HepG2 (cell line): ENCODE results near the gene APOC1. TPM values are rescaled to one million over a fixed set of nuclear protein-coding genes. Genes with fewer than 3 reads are reported as not detected.

ENCODE experiments used
- ATF1 ChIP-seq: IDR thresholded peaks from 2 replicates; pipeline ENCODE4 v1.6.1; 2016; ENCODE audit warnings: mild to moderate bottlenecking, control low read depth
- CEBPB ChIP-seq: IDR thresholded peaks from 2 replicates; pipeline ENCODE4 v1.6.1; 2011; ENCODE audit warnings: low read depth, low read length, improper control_type of control experiment, borderline replicate concordance
- CSRNP1 ChIP-seq: sonication (generic); formaldehyde crosslinking; IDR thresholded peaks from 2 replicates; pipeline ENCODE4 v1.8.1; 2023; ENCODE audit warnings: mild to moderate bottlenecking, missing genetic modification reagents
- DNMT3B ChIP-seq: conservative IDR thresholded peaks from 2 replicates; pipeline ENCODE4 v1.6.1; 2016; ENCODE audit warnings: missing biosample characterization, control low read depth
- GATA4 ChIP-seq: sonication (generic); IDR thresholded peaks from 2 replicates; pipeline ENCODE4 v1.6.1; 2016; ENCODE audit warnings: antibody characterized with exemption, low read depth, borderline replicate concordance
- HNRNPL ChIP-seq: fragments of 200-400 bp; formaldehyde crosslinking; IDR thresholded peaks from 2 replicates; pipeline ENCODE4 v1.6.1; 2017; ENCODE audit warnings: mild to moderate bottlenecking, low read depth, low read length
- IKZF4 ChIP-seq: sonication (generic); formaldehyde crosslinking; IDR thresholded peaks from 2 replicates; pipeline ENCODE4 v1.5.1; 2020; ENCODE audit warnings: borderline replicate concordance, mild to moderate bottlenecking, low read depth, missing genetic modification reagents; ENCODE audit errors: not compliant biosample characterization
- MAX ChIP-seq: IDR thresholded peaks from 2 replicates; pipeline ENCODE4 v1.6.1; 2012; ENCODE audit warnings: inconsistent platforms
- MTERF4 ChIP-seq: sonication (generic); formaldehyde crosslinking; IDR thresholded peaks from 2 replicates; pipeline ENCODE4 v1.8.0; 2023; ENCODE audit warnings: mild to moderate bottlenecking, missing genetic modification reagents
- SALL1 ChIP-seq: sonication (generic); formaldehyde crosslinking; IDR thresholded peaks from 2 replicates; pipeline ENCODE4 v1.8.0; 2022; ENCODE audit warnings: mild to moderate bottlenecking, missing genetic modification reagents
- TRAFD1 ChIP-seq: sonication (generic); formaldehyde crosslinking; IDR thresholded peaks from 2 replicates; pipeline ENCODE4 v1.5.1; 2020; ENCODE audit warnings: missing genetic modification reagents, mild to moderate bottlenecking, borderline replicate concordance
- ZC3H4 ChIP-seq: sonication (generic); formaldehyde crosslinking; IDR thresholded peaks from 2 replicates; pipeline ENCODE4 v1.4.0; 2020; ENCODE audit warnings: missing genetic modification reagents, borderline replicate concordance
- ZFP91 ChIP-seq: sonication (generic); formaldehyde crosslinking; IDR thresholded peaks from 2 replicates; pipeline ENCODE4 v1.9.0; 2022; ENCODE audit warnings: missing genetic modification reagents, mild to moderate bottlenecking, borderline replicate concordance
- ZNF281 ChIP-seq: sonication (generic); formaldehyde crosslinking; IDR thresholded peaks from 2 replicates; pipeline ENCODE4 v1.4.0; 2020; ENCODE audit warnings: missing genetic modification reagents, borderline replicate concordance
- ZNF501 ChIP-seq: sonication (generic); formaldehyde crosslinking; IDR thresholded peaks from 2 replicates; pipeline ENCODE4 v1.5.1; 2020; ENCODE audit warnings: mild to moderate bottlenecking, moderate library complexity, missing genetic modification reagents
- ZNF724P ChIP-seq: sonication (generic); formaldehyde crosslinking; IDR thresholded peaks from 2 replicates; pipeline ENCODE4 v1.8.0; 2022; ENCODE audit warnings: missing genetic modification reagents, borderline replicate concordance
- ZNF747 ChIP-seq: sonication (generic); formaldehyde crosslinking; IDR thresholded peaks from 2 replicates; pipeline ENCODE4 v1.8.1; 2023; ENCODE audit warnings: missing genetic modification reagents, mild to moderate bottlenecking, borderline replicate concordance
- polyA plus RNA-seq, 8 experiments: library from polyadenylated mRNA; depleted of rRNA in 3 of 8; stranded (reverse) in 7 of 8; unstranded in 1 of 8; fragments of >200 nt; fragmentation: Illumina TruSeq in 4 of 8; extraction: Trizol in 4 of 8; gene quantifications; 2 replicates each; pipeline versions ENCODE4 v1.2.1 to v1.2.3, GENCODE V29; 2011 to 2016; ENCODE audit warnings: low read depth in 4 of 8, missing spikeins in 1 of 8, mixed read lengths in 1 of 8; ENCODE audit not compliant: insufficient read depth in 1 of 8
- total RNA-seq, 5 experiments: library from RNA; depleted of rRNA; stranded (reverse); fragments of >200 nt; fragmentation: Illumina TruSeq; extraction: Trizol; gene quantifications; 2 replicates each; pipeline ENCODE4 v1.2.3, GENCODE V29; 2016; ENCODE audit warnings: low read depth in 1 of 5

Gene APOC1
- total and polyA plus RNA-seq, 2 of the 13 experiments (the other 11 are each of a cell fraction or from before 2014, with no cell fraction given): 600 to 1,235 TPM

GRCh38 chr19:44914433-44915206 lies at the start of gene APOC1 (continued):
- TF ChIP-seq GATA4 (peak; percentile 55; the same call in 1 of the 2 replicates), HNRNPL (peak; percentile 78), ZNF747 (CRISPR knock-in tag) (0 out of 2 replicates have a peak, but pooled peaks have one; percentile 15), DNMT3B (0 out of 2 replicates have a peak, but pooled peaks have one; percentile 3), MAX (peak; percentile 52), ZNF501 (CRISPR knock-in tag) (0 out of 2 replicates have a peak, but pooled peaks have one; percentile 3), ZNF281 (CRISPR knock-in tag) (0 out of 2 replicates have a peak, but pooled peaks have one; percentile 42), ZNF724P (peak; percentile 27; the same call in 1 of the 2 replicates), MTERF4 (CRISPR knock-in tag) (peak; percentile 90; the same call in 1 of the 2 replicates), SALL1 (CRISPR knock-in tag) (peak; percentile 58), TRAFD1 (CRISPR knock-in tag) (0 out of 2 replicates have a peak, but pooled peaks have one; percentile 70), ZFP91 (CRISPR knock-in tag) (peak; percentile 44; the same call in 1 of the 2 replicates), ATF1 (CRISPR knock-in tag) (peak; percentile 94), CEBPB (peak; percentile 73; the same call in 1 of the 2 replicates), CSRNP1 (CRISPR knock-in tag) (0 out of 2 replicates have a peak, but pooled peaks have one; percentile 51), ZC3H4 (CRISPR knock-in tag) (peak; percentile 41; the same call in 1 of the 2 replicates), IKZF4 (CRISPR knock-in tag) (peak; percentile 25)
